Hematopoietic multipotent progenitor cell treated with erythropoietin and hydrocortisone succinate and interleukin-3 and kit ligand, for 15 days (in vitro differentiated cells): Measurements from ENCODE around the gene PEAR1.

Source experiments
- DNase-seq: peaks from one replicate; pipeline ENCODE4 v3.0.0-alpha.2; 2015; ENCODE audit warnings: low spot score

Gene PEAR1

DNA sequence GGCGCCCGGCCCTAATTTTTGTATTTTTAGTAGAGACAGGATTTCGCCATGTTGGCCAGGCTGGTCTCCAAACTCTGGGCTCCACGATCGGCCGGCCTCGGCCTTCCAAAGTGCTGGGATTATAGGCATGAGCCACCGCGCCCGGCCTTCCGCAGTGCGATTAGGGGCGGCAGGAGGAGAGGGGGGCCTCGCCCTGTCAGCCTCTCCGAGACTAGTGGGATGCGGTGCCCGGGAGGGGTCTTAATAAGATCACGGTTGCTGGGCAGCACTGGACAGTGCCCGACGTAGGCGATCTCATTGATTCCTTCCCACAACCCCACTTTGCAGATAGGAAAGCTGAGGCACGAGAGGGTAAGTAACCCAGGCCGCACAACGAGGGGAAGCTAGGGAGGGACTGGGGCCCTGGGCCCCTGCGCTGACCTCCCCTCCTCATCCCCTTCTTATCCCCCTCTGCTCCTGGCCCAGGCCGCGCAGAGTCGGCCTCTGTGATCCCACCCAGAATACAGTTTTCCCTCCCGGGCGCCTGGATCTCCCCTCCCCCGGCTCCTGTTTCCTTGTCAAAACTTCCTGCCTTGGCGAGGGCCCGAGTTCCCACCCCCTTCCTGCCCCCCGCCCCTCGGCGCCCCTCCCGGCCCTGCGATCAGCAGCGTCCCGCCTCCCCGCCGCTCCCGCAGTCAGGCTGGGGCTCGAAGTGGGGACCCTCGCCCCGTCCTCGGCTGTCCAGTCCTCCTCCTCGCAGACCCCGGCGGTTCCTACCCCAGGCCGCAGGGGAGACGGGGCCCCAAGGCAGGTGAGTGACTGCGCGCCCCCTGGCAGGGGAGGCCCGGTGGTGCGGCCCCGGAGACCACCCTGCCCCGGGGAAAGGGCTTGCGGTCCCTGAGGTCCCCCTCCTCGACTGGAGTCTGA lies at the start of gene PEAR1:
PEAR1 (plus strand) TSS at position 671 of the 906 bp plus-strand sequence. CDS start 10,209 bp downstream, outside the sequence.
- peak; percentile 34 for DNase-seq

DNA sequence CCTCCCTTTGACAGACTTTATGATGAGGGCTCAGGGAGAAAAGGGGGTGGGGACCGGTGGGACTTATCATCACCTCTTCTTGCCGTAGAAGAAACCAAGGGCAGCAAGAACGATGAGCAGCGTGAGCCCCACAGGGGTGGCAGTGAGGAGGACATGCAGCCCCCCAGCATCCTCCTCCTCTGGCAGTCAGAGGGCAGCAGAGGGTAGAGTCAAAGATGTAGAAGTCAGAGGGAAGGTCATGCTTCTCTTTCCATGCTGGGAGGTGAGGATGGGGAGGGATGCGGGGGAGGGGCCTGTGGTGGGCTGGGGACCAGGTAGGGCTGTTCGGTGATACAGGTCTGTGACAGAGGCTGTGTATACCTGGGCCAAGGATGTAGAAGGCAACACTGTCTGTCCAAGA lies 49.4 kb upstream of the PEAR1 start:
- DNase-seq, result no peak

- no peak for DNase-seq
Observed at GRCh38 chr1:156844638-156845037, 48.9 kb upstream of the PEAR1 start.

DNA sequence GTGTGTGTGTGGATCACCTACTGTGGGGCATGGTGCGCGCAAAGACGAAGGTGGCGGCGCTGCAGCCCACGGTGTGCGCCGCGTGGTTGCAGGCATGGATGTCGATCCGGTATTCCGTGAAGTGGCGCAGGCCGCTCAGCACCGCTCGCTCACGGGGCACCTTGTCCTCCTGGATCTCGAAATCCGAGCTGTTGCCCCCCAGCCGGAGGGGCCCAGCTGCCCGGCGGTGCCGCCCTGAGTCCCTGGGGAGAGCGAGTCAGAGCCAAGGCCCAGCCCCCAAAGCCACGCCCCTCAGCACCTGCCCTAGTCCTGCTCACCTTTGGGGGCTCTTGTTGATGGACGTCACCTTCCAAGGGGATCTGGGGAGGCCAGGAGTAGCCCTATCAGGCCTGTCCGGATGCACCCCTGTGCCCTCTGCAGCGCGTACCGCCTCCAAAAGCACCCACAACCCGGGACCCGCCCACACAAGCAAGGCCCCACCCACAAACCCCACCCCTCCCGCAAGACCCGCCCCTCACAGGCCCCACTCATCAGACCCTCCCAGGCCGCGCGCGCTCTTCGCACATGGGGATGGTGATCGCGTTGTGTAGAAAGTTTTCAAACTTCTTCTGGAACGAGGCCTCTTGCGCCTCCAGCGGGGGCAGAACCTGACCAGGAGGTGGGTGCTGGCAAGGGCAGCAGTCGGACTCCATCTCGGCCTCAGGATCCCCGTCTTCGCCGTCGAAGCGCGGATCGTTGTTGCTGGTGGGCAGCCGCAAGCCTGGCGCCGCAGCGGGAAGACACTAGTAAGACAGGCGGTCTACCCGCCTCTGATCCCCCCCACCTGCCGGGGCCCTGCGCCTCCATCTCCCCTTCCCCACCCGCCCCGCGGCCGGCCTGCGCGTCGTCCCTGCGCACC lies 48.2 kb upstream of the PEAR1 start:
- no peak for DNase-seq

DNA sequence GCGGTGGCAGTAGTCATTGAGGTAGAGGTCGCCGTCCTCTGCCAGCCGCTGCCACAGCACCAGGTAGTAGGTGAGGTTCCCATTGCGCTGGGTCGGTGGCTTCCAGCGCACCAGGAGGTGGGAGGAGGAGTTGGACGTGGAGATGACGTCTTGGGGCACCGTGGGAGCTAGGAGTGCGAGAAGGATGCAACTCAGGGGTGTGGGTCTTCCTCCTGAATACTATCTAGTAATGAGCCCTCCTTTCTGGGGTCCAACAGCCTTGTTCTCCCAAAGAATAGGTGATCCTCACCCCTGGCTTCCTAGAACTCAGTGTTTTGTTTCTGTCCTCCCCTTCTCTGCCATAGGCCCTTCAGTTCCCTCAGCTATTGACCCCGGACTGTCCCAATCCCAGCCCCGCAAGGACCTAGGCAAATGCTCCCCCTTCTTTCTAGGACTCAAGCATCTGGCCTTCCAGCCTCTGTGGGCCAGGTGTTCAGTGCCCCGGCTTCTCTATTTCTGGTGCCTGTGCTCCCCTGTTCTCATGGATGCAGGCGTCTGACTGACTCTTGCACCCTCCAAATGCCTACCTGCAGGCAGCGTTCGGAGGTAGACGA lies 47.5 kb upstream of the PEAR1 start:
- no peak for DNase-seq

DNA sequence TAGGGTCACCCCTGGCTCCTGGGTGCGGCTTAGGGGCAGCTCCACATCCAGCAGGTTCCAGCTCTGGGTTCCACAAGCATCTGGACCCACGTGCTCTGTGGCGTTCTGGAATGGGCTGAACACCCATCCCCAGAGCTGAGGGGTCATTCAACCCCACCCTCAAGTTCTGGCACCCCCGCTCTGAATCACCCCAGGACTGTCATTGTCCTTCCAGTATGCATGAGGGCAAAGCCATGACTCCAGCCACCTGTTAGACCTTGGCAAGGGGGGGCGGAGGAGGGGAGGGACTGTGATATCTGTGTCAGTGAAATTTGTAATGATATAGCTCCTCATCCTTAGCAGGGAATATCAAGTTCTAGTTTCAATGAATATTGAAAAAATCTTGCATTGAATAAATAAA lies 46.9 kb upstream of the PEAR1 start:
- no peak for DNase-seq

DNA sequence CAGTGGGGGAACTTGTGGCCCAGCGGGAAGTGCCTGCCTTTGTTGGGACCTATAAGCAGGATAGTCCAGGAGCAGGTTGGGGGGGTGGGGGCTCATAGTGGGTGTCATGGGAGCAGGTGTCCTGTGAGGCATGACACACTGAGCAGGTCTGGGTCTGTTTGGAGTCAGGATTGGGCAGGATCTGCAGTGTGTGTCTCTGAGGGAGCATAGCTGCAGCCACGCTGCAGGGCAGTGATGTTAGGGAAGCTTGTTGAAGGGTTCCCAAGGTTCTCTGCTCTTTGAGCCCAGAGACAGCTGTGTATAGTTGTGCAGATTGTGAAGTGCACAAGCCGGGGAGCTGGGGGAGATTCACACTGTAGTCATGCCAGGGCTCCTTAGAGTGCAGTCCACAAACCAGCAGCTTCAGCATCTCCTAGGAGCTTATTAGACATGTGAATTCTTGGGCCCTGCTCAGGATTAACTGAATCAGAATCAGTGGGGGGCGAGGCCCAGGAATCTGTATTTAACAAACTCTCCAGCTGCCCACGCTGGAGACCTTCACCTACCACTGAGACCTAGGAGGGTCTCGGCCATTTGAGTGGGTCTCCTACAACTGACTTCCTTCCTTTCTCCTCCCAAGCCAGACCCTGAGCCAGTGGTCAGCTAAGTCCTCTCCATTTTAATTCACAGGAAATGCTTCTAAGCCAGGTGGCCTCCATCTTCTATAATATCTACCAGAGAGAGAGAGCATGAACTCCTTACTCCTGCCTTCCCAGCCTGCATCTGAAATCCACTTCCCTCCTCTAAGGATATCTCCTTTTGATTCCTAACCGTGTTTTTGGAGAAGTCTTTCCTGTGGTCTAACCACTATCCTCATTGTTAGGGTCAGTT lies 45.7 kb upstream of the PEAR1 start:
- DNase-seq, result no peak

DNA sequence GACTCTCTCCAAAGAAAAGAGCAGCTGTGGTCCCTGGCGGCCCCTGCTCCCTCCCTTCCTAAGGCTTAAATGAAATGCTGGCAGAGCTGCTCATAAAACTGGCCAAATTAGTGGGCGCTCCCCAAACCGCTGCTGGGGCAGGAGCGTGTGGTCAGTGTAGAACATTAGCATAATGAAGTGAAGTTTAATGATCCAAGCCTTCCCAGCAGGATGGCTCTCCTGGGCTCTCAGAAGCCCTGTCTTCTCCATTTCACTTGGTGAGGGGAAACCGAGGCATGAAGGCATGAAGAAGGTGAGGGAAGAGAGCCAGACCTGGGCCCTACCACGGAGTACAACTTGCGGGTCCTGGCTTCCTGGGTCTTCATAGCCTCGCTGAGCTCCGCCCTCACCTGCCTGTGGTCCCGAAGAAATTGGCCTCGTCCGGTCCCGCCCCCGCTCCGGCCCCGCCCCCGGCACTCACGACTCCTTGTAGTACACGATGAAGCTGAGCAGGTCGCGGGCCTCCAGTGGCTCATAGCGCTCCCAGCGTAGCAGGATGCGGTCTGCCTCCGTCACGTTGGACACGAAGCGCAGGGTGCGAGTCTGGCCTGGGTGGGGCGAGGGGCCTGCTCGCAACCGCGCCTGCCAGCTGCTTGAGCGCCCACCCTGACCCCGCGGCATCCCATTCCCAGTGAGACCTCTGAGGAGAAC lies 44.9 kb upstream of the PEAR1 start:
- DNase-seq, result no peak

GRCh38 chr1:156849151-156849496 lies 44.4 kb upstream of the PEAR1 start:
- no peak for DNase-seq

DNA sequence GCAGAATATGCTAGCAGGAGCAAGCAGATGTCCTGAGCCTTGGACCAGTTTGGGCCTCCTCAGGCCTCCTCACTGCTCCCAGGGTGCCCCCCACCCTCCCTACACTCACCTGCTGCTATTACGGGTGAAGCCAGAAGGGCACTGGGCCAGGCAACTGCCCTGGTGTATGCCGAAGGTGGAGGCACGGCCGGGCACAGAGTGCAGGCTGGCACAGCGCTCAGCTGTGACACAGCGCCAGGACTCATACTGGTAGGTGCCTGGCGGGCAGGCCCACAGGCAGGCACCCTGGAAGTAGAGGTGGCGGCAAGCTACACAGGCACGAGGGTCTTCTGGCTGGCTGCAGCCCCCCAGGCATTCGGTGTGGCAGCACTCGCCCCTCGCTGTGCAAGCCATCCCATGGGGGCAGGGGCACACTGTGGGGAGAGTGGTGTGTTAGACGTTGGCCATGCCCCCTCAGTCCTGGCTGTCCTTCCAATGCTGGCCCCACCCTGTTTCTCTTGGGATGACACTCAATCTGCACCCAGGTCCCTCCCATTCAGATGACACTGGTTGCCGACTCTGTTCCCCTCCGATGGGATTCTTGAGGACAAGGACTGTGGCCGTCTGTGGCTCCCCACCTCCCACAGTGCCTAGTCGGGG lies 41.6 kb upstream of the PEAR1 start:
- no peak for DNase-seq

DNA sequence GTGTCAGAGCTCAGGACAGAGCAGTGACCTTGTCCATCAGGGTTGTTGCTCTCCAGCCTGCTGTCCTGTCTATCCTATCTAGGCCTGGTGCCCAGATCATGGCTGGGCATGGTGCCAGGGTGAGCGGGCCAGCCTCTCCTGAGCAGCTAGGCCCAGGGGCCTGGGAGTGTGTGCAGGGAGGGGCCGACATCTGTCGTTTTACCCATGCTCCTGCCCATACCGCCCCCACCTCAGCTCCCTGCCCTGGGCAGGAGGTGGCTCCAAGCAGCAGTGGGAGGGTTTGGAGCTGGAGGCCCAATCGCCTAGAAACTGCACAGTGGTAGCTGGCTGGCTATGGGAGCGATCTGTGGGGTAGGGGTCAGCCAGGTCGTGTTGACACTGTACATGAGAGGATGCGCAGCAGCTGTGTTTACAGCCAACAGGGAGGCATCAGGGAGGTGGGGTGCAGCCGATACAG lies 41.1 kb upstream of the PEAR1 start:
- DNase-seq, result no peak

- DNase-seq, result no peak
Observed at GRCh38 chr1:156853761-156854160, 39.8 kb upstream of the PEAR1 start.

- no peak for DNase-seq
Observed at GRCh38 chr1:156854634-156855033, 38.9 kb upstream of the PEAR1 start.

DNA sequence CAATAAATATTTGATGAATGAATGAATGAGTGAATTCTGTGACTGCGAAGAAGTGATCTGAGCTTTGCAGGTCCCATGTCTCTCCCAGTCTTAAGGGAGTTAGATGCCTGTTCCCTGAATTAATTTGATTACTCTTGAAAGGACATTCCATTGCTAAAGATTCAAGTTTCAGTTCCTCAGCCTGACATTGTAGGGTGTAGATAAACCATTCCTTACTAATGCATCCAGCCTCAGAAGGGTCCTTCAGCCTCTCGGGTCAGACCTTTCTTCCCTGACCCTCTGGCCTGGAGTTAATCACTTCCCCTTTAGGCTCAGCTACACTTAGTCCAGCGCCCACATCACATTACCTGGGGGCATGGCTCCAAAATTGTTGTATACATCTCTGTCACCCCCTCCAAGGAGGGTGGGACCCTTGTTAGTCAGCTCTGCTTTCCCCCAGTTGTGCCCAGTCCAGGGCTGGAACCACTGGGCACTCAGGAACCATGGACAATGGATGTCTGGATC lies 37.2 kb upstream of the PEAR1 start:
- no peak for DNase-seq

DNA sequence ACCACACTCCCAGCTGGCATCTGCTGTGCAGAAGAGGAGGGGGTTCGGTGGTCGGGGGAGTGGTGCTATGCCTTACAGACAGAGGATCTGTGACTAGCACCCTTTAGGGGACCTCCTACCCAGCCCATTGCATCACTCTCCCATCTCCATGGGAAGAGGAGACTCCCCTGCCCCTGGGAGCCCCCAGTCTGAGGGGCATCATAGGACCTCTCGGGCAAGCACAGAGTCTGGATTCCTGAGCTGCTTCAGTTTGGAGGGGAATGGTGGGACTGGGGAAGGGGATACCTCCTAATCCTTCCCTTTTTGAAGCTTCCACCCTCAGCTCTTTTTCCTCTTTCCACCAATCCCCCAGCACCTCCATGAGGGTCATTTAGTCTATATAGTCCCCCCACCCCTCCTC lies 36.0 kb upstream of the PEAR1 start:
- no peak for DNase-seq

- DNase-seq, result no peak
Observed at GRCh38 chr1:156858555-156858956, 35.0 kb upstream of the PEAR1 start.

GRCh38 chr1:156858959-156859522 lies 34.5 kb upstream of the PEAR1 start, which contains the start of gene INSRR:
TSS of gene INSRR (minus strand) at chr1:156859117. CDS start at chr1:156858621, 496 bp downstream.
- DNase-seq, result no peak

GRCh38 chr1:156859523-156860112 lies 33.9 kb upstream of the PEAR1 start:
- no peak for DNase-seq

DNA sequence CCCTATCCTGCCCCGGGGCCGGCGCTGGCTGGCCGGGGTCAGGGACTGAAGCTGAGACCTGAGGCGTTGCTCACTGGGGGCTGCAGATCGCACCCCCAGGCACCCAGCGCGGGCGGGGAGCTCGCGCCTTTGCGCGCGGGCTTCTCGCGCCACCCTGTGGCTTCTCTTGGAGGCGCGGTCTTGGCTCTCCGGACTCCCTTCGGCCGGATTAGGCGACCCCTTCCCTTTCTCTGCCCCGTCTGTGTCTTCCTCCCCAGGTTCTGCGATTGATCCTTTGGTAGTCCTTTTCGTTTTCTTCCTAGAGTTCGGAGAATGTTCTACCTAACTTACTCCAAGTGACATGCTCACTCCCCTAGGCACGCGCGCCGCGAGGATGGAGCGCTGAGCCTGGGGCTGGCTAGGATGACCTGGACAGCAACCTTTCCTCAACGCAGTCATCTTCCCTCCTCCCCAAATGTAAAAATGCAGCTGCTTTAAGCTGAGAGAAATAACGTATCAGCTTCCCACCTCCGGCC lies 33.3 kb upstream of the PEAR1 start:
- peak; percentile 46 for DNase-seq
